ENCODE measurements around the gene LCTL.

Gene LCTL, protein sequence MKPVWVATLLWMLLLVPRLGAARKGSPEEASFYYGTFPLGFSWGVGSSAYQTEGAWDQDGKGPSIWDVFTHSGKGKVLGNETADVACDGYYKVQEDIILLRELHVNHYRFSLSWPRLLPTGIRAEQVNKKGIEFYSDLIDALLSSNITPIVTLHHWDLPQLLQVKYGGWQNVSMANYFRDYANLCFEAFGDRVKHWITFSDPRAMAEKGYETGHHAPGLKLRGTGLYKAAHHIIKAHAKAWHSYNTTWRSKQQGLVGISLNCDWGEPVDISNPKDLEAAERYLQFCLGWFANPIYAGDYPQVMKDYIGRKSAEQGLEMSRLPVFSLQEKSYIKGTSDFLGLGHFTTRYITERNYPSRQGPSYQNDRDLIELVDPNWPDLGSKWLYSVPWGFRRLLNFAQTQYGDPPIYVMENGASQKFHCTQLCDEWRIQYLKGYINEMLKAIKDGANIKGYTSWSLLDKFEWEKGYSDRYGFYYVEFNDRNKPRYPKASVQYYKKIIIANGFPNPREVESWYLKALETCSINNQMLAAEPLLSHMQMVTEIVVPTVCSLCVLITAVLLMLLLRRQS

DNA sequence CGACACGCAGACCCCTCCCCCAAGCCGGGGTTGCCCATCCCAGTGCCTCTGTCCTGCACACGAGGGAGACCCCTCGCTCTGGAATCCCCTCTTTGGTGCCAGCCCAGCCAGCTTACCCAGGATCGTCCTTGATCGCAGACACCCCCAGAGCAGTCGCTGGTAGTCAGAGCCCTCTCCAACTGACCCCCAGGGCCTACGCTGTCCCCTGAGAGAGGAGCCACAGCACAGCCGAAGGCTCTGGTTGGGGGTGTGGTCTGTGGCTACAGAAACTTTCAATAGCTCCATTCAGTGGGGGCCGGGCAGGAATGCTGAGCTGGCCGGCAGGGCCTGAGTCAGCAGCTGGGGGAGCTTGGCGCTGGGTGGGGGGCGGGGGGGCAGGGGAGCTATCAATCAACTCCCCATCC lies at the start of gene LCTL:
LCTL (minus strand) TSS at position 258 of the 404 bp plus-strand sequence. CDS start 633 bp downstream, outside the sequence.
- DNase-seq (ENCODE audit: low read depth in 2 of 2): no peak

DNA sequence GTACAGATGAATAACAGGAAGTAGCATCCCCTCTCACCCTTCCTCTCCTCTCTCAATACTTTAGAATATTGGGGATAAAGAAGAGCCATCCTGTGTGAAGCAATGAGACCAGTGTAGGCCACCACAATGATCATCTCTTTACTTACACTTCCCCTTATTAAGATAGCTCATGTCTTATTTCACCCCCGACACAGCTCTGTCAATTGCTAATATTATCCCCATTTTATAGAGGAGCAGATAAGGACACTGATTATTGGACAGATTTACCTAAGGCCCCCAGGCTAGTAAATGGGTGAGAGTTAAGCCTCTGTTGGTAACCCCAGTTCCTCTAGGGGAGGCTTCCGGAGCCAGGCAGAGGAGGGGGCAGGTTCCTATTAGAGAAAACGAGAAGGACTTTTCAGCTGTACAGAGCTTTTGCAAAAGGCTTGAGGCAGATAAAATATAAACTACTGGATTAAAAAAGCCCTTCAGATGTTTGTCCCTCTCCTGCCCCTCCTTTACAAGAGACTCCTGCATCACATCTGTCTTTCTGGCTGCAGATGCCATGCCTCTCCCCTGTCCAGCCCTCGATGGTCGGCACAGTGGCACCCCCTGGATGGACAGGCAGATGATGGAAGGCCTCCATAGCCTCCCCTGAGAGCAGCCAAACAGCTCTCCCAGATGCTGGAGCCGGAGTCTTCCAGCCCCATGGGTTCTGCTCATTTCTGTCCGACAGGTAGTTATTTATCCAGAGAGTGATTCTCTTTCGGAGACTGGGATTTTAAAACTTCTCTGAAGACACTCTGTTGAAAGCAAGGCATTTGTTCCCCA lies 49.4 kb upstream of the LCTL start:
- DNase-seq (ENCODE audit: low read depth in 2 of 2): no peak

DNA sequence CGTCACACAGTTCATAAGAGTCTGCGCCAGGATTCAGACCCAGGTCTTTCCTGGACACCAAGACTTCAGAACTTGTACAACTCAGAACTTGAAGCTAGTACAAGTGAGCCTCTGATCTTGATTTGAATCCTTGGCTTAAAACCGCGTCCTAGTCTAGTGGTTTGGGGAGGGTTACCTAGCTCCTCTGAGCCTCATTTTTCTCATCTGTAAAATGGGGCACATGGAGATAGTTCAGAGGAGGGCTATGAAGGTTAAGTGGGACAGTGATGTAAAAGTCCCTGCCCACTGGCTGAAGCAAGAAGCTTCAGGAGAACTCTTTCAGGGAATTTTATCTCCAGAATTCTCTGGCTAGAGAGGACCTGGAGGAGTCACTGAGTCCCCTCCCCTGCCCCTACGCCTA lies 48.7 kb upstream of the LCTL start:
- no peak for DNase-seq (ENCODE audit: low read depth in 2 of 2)

DNA sequence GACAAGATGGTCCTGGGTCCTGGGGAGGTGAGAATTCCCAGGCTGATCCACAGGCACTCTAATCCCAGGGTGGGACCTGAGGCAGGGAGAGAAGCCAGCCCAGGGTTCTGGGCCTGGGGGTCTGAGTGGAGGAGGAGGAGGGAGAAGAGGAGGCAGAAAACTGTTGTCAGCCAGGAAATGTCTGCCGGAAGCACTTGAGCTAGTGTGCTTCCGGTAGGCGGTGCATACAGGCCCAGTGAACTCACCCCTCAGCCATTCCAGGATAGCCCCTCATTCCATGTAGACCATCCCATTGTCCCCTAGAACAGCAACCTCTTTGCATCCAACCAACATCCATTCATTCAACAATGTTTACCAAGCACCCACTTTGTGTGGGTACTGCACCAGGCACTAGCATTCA lies 47.9 kb upstream of the LCTL start:
- no peak for DNase-seq (ENCODE audit: low read depth in 2 of 2)

DNA sequence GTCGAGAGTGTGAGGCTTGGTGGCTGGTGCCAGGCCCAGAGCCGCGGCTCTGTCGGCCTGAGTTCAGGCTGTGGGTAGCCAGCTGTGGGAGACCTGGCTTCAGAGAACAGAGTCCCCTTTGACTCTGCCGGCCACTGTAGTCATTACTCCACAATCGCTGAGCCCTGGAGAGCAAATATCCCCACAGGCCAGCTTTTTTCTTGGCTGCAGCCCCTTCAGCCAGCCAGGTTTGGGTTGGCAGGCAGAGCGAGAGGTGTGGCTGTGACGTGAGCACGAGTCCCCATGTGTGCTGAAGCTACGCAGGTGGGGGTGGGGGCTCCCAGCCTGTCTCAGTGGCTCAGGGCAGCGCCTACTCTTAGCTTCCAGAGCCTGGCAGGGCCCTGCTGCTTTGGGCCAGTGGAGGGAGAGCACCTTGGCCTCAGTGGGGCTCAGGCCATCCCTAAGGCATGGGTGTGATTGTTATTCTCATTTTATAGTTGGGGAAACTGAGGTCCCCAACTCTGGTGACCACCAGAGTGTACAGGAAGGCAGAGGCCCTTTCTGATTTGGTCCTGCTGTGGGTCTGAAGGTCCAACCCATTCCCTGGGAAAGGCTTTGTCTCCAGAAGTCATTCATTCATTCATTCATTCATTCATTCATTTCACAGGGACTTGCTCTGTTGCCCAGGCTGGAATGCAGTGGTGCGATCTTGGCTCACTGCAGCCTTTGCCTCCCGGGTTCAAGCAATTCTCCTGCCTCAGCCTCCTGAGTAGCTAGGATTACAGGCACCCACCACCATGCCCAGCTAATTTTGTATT lies 45.7 kb upstream of the LCTL start:
- no peak for DNase-seq (ENCODE audit: low read depth in 2 of 2)

DNA sequence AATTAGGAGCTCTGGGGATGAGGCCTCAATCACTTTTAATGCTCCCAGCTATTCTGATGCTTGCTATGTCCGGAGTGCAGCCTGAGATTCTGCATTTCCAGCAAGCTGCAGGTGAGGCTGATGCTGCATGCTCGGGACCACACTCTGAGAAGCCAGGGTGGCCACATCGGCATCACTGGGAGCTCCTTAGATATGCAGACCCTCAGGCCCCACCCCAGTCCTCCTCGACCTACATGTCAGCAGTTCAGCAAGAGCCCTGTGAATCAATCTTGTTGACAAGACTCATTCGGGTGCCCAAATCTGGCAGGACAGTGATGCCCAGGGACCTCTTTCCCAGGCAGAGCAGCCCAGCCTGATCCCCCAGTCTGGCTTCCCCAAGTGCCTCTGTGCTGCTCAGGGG lies 44.1 kb upstream of the LCTL start:
- no peak for DNase-seq (ENCODE audit: low read depth in 2 of 2)

DNA sequence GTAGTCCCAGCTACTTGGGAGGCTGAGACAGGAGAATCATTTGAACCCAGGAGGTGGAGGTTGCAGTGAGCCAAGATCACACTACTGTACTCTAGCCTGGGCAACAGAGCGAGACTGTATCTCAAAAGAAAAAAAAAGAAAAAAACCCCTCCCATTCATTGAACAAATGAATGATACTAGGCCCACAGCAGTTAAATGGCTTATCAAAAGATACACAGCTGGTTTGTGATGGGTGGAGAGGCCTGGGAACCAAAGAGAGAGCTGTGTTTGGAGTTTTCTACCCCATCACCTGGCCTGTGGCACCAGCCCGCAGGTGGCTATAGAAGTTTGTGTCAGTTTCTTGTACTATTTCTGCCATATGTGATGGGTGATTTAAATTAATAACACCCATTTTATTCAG lies 43.1 kb upstream of the LCTL start:
- DNase-seq (ENCODE audit: low read depth in 2 of 2): no peak

DNA sequence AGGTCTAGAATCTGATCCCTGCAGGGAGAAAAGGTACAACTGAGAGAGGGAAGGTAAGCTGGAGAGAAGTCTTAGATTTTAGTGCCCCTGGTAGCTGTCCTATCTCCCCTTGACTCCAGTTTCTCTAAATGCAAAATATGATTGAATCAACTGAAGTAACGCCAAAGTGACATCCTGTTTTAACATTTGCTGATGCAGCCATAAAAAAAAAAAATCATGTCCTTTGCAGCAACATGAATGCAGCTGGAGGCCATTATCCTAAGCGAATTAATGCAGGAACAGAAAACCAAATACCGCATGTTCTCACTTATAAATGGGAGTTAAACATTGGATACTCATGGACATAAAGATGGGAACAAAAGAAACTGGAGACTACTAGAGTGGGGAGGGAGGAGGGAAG lies 42.4 kb upstream of the LCTL start:
- DNase-seq (ENCODE audit: low read depth in 2 of 2): no peak

DNA sequence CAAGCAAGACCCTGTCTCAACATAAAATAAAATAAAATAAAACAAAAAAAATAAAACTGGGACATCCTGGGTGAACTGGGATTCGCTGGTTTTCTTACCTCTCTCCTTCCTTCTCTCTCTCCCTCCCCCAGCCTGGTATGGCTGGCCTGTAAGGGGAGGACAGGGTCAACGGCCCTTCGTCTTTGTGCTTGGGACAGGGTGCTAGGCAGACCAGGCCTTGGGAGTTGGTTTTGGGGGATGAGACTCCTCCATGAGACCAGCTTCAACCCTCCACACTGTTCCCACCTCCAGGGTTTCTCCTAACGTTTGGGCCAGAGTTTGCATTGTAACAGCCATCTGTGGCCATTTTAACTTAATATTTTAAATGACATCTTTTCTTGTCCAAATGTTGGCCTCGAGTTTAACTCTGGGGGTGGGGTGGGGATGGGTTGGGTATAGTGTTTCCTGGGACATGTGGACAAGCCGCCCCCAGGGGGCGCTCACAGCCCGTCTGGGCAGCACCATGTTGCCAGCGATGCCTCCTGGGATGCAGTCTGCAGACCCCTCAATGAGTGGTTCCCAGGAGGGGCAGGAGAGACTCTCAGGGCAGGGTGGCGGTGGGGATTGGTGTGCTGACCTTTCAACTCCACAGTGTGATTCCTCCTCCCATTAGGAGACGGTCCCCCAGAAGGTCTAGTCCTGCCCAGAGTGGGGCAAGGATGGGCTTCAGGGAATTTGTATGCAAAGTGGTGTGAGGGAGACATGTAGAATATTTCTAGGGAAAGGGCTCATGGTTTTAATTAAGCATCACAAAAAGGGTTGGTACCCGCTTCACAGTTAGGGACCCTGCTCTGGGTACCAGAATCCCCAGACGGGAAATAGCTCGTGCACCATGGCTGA lies 37.7 kb upstream of the LCTL start:
- DNase-seq (ENCODE audit: low read depth in 2 of 2): peak; percentile 27 to 38

DNA sequence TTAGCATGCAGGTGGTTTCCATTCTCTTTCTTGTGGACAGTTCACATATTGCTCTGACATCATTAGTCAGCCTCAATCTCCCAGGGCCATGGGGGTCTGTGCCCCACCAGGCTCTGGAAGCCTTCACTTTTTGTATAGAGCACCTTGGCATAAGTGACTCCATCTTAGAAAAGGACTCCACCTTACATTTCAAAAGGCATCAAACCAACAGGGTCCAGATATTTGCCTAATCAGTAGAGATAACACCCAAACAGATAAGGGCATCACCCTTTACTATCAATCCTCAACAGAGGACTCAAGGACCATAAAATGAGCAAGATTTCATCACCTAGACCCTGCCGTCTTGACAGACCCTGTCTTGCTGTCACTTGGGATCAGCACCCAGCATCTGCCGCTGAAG lies 35.7 kb upstream of the LCTL start:
- no peak for DNase-seq (ENCODE audit: low read depth in 2 of 2)

DNA sequence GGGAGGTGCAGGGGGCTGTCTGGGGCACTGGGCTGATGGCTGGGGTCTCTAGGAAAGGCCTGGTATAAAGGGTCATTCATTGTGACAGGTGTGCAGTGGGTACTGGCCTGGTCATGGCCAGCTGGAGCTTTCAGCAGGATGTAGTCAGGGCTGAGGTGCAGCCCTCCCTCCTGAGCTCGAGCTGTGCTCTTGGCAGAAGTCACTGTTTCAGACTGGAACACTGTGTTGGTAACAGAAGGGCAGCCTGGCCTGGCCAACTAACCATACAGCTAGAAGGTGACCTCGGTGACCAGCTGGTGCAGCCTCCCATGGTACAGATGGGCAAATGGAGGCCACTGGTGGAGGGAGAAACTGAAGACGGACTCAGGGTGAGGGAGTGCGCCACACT lies 34.4 kb upstream of the LCTL start:
- no peak for DNase-seq (ENCODE audit: low read depth in 2 of 2)

DNA sequence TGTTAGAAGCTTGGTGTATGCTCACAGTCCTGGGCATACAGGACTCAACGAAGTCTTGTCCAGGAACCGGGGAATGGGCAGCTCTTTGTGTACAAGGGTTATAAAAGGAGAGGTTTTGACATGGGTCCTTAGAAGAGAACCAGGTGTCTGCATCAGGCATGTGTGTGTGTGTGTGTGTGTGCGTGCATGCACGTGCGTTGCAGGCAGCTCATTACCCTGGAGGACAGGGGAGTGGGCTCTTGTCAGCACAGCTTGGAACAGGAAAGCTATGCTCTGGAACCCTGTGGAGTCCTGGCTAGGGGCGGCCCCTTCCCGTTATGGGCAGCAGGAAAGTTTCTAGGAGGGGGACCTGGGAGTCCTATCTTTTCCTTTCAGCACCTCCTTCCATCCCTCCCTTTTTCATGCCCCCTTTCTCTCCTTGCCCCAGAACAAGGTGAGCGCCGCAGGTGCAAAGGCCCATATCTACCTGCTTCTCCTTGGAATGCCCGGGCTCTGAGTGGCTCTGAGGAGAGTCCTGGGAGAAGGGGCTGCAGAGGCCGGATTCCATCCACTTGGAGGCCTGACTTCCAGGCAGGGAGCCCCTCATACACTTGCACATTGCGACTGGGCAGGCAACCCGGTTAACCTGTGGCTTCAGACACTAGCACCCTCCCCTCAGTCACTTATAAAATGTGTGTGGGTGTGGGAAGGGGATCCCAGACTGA lies 33.9 kb upstream of the LCTL start:
- DNase-seq (ENCODE audit: low read depth in 2 of 2): no peak

DNA sequence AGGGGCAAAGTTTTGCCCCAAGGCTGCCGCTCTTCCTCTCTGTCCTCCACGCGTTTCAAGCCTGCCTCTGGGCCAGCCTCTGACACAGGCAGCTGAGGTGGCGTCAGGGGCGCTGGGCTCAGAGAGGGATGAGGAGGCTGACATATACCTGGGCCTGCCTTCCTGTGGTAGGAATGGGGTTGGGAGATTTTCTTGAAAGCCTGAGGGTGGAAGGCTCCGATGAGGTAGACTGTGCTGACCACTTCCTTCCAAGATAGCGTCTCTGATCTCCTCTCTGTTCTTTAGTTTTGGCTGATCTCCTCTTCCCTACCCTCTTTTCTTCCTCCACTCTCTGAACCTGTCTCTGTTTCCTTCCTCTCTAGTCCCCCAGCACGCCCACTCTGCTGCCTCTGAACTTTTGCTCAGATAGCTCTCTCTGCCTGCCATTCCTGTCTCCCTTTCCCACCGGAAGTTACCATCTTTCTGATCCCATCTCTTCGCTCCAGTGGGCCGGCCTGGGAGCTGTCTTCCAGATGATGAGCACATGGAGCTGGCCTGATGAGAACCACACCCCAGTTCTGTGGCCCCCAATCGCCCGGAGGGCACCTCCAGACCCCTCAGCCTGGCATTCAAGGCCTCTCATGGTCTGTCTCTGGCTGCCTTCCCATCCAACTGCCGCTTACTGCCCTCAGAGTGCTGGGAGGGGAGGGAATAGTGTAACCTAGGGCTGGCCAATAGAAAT lies 32.5 kb upstream of the LCTL start:
- DNase-seq (ENCODE audit: low read depth in 2 of 2): no peak

DNA sequence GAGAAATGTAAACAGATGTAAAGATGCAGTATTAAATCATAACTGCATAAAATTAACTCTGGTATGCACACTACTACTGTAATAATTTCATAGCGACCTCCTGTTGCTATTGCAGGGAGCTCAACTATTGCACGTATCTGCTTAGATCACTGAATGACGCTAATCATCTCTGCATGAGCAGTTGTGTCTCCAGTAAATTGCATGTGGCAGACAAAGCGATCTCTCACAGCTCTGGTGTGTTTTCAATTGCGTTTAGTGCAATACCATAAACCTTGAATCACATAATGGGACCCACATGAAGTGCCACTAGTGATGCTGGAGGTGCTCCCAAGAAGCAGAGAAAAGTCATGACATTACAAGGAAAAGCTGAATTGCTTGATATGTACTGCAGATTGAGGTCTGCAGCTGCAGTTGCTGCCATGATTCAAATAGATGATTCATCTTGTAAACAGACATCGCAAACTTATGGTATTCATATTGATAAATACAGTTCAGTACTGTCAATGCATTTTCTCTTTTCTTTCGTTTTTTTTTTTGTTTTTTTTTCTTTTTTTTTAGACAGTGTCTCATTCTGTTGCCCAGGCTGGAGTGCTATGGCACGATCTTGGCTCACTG lies 30.2 kb upstream of the LCTL start:
- DNase-seq (ENCODE audit: low read depth in 2 of 2): no peak

DNA sequence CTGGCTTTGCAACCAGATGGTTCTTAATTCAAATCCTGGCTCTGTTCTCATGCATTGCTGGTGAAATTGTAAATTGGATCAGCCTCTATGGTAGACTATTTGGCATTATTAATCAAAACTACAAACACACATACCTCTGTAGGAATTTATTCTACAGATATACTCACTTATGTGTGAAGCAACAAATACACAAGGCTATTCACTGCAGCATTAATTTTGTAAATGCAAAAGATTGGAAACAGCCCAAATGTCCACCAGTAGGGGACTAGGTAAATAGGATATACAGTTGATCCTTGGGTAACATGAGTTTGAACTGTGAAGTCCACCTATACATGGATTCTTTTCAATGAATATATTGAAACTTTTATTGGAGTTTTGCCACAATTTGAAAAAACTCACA lies 29.5 kb upstream of the LCTL start:
- no peak for DNase-seq (ENCODE audit: low read depth in 2 of 2)

DNA sequence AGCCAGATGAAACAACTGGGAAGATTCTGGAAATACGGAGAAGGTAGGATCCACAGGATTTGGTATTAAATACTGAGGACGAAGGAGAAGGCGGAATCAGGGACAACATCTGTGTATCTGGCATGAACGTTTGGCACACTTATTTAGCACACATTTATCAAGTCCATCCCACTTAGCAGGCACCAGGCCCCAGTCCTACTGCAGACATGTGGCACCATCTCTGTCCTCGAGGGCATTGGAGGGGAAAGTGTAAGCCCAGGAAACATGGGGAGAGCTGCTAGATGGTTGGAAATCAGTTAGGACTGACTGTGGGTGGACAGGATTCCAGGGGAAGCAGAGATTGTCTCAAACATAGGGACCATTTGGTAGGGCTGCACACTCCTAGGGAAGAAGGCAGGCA lies 29.0 kb upstream of the LCTL start:
- no peak for DNase-seq (ENCODE audit: low read depth in 2 of 2)

DNA sequence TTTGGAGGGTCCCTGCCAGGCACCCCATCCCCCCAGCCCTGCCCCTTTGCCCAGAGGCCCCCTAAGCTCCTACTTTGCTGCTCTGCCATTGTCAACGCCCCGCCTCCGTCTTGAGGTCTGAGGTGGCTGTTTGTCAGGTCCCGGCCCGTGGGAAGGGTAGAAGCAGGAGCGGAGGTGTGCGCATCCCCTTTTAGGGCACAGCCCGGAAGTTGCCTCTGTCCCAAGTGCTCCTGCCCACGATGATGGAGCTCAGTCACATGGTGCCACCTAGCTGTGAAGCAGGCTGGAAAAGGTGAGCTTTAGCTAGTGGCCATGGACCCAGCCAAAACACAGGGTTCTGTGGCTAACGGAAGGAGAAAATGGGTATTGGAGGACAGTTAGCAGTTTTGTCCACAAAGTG lies 28.5 kb upstream of the LCTL start:
- DNase-seq (ENCODE audit: low read depth in 2 of 2): no peak

DNA sequence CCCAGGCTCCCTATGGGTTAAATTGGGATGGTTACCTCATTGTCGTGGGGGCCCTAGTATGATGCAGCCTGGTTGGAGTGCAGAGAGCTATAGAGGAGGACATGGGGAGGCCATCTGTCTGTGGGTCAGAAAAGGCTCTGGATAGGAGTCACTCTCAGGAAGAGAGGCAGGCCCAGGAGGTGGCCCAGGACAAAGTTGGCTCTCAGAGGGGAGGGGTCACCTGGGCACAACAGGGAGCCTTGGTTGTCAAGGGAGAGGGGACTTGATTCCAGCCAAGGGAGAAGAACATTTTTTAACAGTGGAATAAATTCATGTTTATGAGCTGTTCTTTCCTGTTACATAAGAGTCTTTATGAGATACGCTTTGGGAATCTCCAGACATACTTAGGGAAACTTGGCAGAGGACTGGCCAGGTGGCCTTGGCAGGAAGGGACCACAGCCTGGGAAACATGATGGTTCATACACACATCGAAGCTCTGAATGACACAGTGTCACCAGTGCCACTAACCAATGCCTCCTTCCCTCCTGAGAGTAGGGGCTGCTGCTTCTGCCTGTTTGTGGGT lies 27.5 kb upstream of the LCTL start:
- no peak for DNase-seq (ENCODE audit: low read depth in 2 of 2)

Measured in stimulated activated CD8-positive, alpha-beta memory T cell treated with anti-CD3 and anti-CD28 coated beads, Interleukin-2, amount 100 ng/mL, for 1 hour (primary cell).